HG02884 (cell line): Measurements from ENCODE around the gene TPST1.
"Not testable (repeated sequence)": the region's sequence is repeated elsewhere in the genome, so short reads cannot be mapped to it uniquely, and the experiment has no call there.

Source experiments
- ATAC-seq: cut with Tn5 transposase; IDR thresholded peaks from one replicate; pipeline ENCODE4 v1.9.1; 2021; ENCODE audit warnings: mild to moderate bottlenecking, moderate library complexity; ENCODE audit not compliant: unreplicated experiment

Gene TPST1

GRCh38 chr7:66374141-66374840 lies 169.2 kb downstream of the TPST1 start:
- ATAC-seq = not testable (repeated sequence)

- no peak for ATAC-seq
Measured at GRCh38 chr7:66376264-66376945, 171.3 kb downstream of the TPST1 start.

- ATAC-seq = no peak
Measured at GRCh38 chr7:66377045-66377444, 171.9 kb downstream of the TPST1 start.

- ATAC-seq = no peak
Measured at GRCh38 chr7:66377714-66378113, 172.6 kb downstream of the TPST1 start.

- ATAC-seq = no peak
Measured at GRCh38 chr7:66379542-66380160, 174.5 kb downstream of the TPST1 start.

GRCh38 chr7:66380272-66380888 lies 175.2 kb downstream of the TPST1 start:
- ATAC-seq = no peak

GRCh38 chr7:66382182-66382923 lies 177.2 kb downstream of the TPST1 start:
- not testable (repeated sequence) for ATAC-seq

- ATAC-seq = not testable (repeated sequence)
Measured at GRCh38 chr7:66385191-66385905, 180.2 kb downstream of the TPST1 start.

GRCh38 chr7:66395128-66395571 lies 190.0 kb downstream of the TPST1 start:
- ATAC-seq = not testable (repeated sequence)

- ATAC-seq = not testable (repeated sequence)
Measured at GRCh38 chr7:66396052-66396451, 190.9 kb downstream of the TPST1 start.

GRCh38 chr7:66398841-66399240 lies 193.7 kb downstream of the TPST1 start:
- not testable (repeated sequence) for ATAC-seq

- no peak for ATAC-seq
Measured at GRCh38 chr7:66399566-66399965, 194.4 kb downstream of the TPST1 start.

- no peak for ATAC-seq
Measured at GRCh38 chr7:66400400-66400799, 195.3 kb downstream of the TPST1 start.

GRCh38 chr7:66401126-66401525 lies 196.0 kb downstream of the TPST1 start:
- not testable (repeated sequence) for ATAC-seq

GRCh38 chr7:66401932-66402331 lies 196.8 kb downstream of the TPST1 start:
- ATAC-seq = not testable (repeated sequence)

GRCh38 chr7:66403564-66403963 lies 198.4 kb downstream of the TPST1 start:
- ATAC-seq = no peak

- no peak for ATAC-seq
Measured at GRCh38 chr7:66409493-66409892, 204.4 kb downstream of the TPST1 start.
